ENCODE results near the gene MTHFS.

MTHFS gene

GRCh38 chr15:79878078-79878705 lies 18.6 kb downstream of the MTHFS start:
- no peak overlapping the region for H3K27ac ChIP-seq (ENCODE audit: low read length, poor library complexity, severe bottlenecking)
- H3K9ac ChIP-seq (ENCODE audit: low read length) = no peak overlapping the region
- no peak overlapping the region for H4K8ac ChIP-seq (ENCODE audit: low read length)
- H4K91ac ChIP-seq (ENCODE audit: low read length) = no peak overlapping the region
- no peak overlapping the region for H2AFZ ChIP-seq (ENCODE audit: low read depth, low read length)
- DNase-seq = no peak
- H3K9me3 ChIP-seq (ENCODE audit: control insufficient read depth, low read length) = peaks cover 28% of the 10 kb centered on the region
- H2BK120ac ChIP-seq (ENCODE audit: low read depth, low read length) = no peak overlapping the region
- no peak overlapping the region for H2AK5ac ChIP-seq (ENCODE audit: low read length, severe bottlenecking)
- no peak overlapping the region for H3K4ac ChIP-seq (ENCODE audit: low read depth in 1 of 2, low read length in 2 of 2)
- H2BK5ac ChIP-seq (ENCODE audit: low read depth, low read length, poor library complexity, severe bottlenecking) = no peak overlapping the region
- H3K23ac ChIP-seq (ENCODE audit: low read length in 2 of 2) = no peak overlapping the region
- no peak overlapping the region for H3K14ac ChIP-seq (ENCODE audit: low read length in 2 of 2)
- no peak overlapping the region for H3K4me3 ChIP-seq (ENCODE audit: insufficient read depth in 1 of 2, low read depth in 1 of 2, low read length in 2 of 2)
- peaks cover 11% of the 10 kb centered on the region for H3K79me1 ChIP-seq (replicated peaks; ENCODE audit: low read length, poor library complexity, severe bottlenecking)
- WGBS = 82% methylated on average over 6 of the region's 7 CpGs
- no peak overlapping the region for H3K4me2 ChIP-seq (ENCODE audit: low read length, poor library complexity, severe bottlenecking)
- H3K36me3 ChIP-seq (ENCODE audit: control insufficient read depth in 1 of 2, insufficient read depth in 2 of 2, low read depth in 1 of 2, low read length in 2 of 2) = peaks cover 9 to 37% of the 10 kb centered on the region in 2 experiments
- no peak overlapping the region for H2BK15ac ChIP-seq (ENCODE audit: low read depth, poor library complexity, severe bottlenecking)
- no peak overlapping the region for H2BK12ac ChIP-seq (ENCODE audit: low read length in 2 of 2)
- H3K4me1 ChIP-seq (ENCODE audit: control insufficient read depth, insufficient read depth, low read depth, low read length) = peaks cover 2% of the 10 kb centered on the region
- no peaks in the 10 kb centered on the region for H3K27me3 ChIP-seq (ENCODE audit: control insufficient read depth in 1 of 2, insufficient read depth in 1 of 2, low read length in 2 of 2)
- H3K18ac ChIP-seq (ENCODE audit: low read depth in 1 of 2, low read length in 2 of 2) = no peak overlapping the region

- Histone ChIP-seq H3K27ac (ENCODE audit: low read length, poor library complexity, severe bottlenecking) (no peak overlapping the region), H4K91ac (ENCODE audit: low read length) (no peak overlapping the region), H3K4ac (ENCODE audit: low read depth in 1 of 2, low read length in 2 of 2) (no peak overlapping the region), H3K4me2 (ENCODE audit: low read length, poor library complexity, severe bottlenecking) (no peak overlapping the region), H3K23ac (ENCODE audit: low read length in 2 of 2) (no peak overlapping the region), H3K18ac (ENCODE audit: low read depth in 1 of 2, low read length in 2 of 2) (no peak overlapping the region), H3K9me3 (ENCODE audit: control insufficient read depth, low read length) (peaks cover 28% of the 10 kb centered on the region), H2BK120ac (ENCODE audit: low read depth, low read length) (no peak overlapping the region), H2AFZ (ENCODE audit: low read depth, low read length) (no peak overlapping the region), H3K27me3 (ENCODE audit: control insufficient read depth in 1 of 2, insufficient read depth in 1 of 2, low read length in 2 of 2) (no peaks in the 10 kb centered on the region), H2BK15ac (ENCODE audit: low read depth, poor library complexity, severe bottlenecking) (no peak overlapping the region), H3K36me3 (ENCODE audit: control insufficient read depth in 1 of 2, insufficient read depth in 2 of 2, low read depth in 1 of 2, low read length in 2 of 2) (peaks cover 11 to 29% of the 10 kb centered on the region in 2 experiments), H3K14ac (ENCODE audit: low read length in 2 of 2) (no peak overlapping the region), H2BK5ac (ENCODE audit: low read depth, low read length, poor library complexity, severe bottlenecking) (no peak overlapping the region), H3K4me1 (ENCODE audit: control insufficient read depth, insufficient read depth, low read depth, low read length) (peaks cover 3% of the 10 kb centered on the region), H2AK5ac (ENCODE audit: low read length, severe bottlenecking) (no peak overlapping the region), H3K79me1 (replicated peaks; ENCODE audit: low read length, poor library complexity, severe bottlenecking) (peaks cover 20% of the 10 kb centered on the region), H3K9ac (ENCODE audit: low read length) (no peak overlapping the region), H2BK12ac (ENCODE audit: low read length in 2 of 2) (no peak overlapping the region), H3K4me3 (ENCODE audit: insufficient read depth in 1 of 2, low read depth in 1 of 2, low read length in 2 of 2) (no peak overlapping the region), H4K8ac (ENCODE audit: low read length) (no peak overlapping the region)
- DNase-seq = no peak
- WGBS = 97% methylated on average over 5 of the region's 5 CpGs
Observed at GRCh38 chr15:79875213-79875612, 21.6 kb downstream of the MTHFS start.

- H3K9ac ChIP-seq (ENCODE audit: low read length) = no peak overlapping the region
- H3K27ac ChIP-seq (ENCODE audit: low read length, poor library complexity, severe bottlenecking) = no peak overlapping the region
- no peak overlapping the region for H3K4me2 ChIP-seq (ENCODE audit: low read length, poor library complexity, severe bottlenecking)
- H3K4me1 ChIP-seq (ENCODE audit: control insufficient read depth, insufficient read depth, low read depth, low read length) = peaks cover 3% of the 10 kb centered on the region
- no peaks in the 10 kb centered on the region for H3K27me3 ChIP-seq (ENCODE audit: control insufficient read depth in 1 of 2, insufficient read depth in 1 of 2, low read length in 2 of 2)
- no peak overlapping the region for H2BK120ac ChIP-seq (ENCODE audit: low read depth, low read length)
- no peak overlapping the region for H2BK12ac ChIP-seq (ENCODE audit: low read length in 2 of 2)
- H2BK5ac ChIP-seq (ENCODE audit: low read depth, low read length, poor library complexity, severe bottlenecking) = no peak overlapping the region
- no peak overlapping the region for H3K14ac ChIP-seq (ENCODE audit: low read length in 2 of 2)
- peaks cover 22% of the 10 kb centered on the region for H3K79me1 ChIP-seq (replicated peaks; ENCODE audit: low read length, poor library complexity, severe bottlenecking)
- peaks cover 28% of the 10 kb centered on the region for H3K9me3 ChIP-seq (ENCODE audit: control insufficient read depth, low read length)
- H3K23ac ChIP-seq (ENCODE audit: low read length in 2 of 2) = no peak overlapping the region
- H3K4ac ChIP-seq (ENCODE audit: low read depth in 1 of 2, low read length in 2 of 2) = no peak overlapping the region
- H3K4me3 ChIP-seq (ENCODE audit: insufficient read depth in 1 of 2, low read depth in 1 of 2, low read length in 2 of 2) = no peak overlapping the region
- no peak for DNase-seq
- H3K36me3 ChIP-seq (ENCODE audit: control insufficient read depth in 1 of 2, insufficient read depth in 2 of 2, low read depth in 1 of 2, low read length in 2 of 2) = peaks cover 11 to 31% of the 10 kb centered on the region in 2 experiments
- H2AK5ac ChIP-seq (ENCODE audit: low read length, severe bottlenecking) = no peak overlapping the region
- no peak overlapping the region for H2BK15ac ChIP-seq (ENCODE audit: low read depth, poor library complexity, severe bottlenecking)
- H2AFZ ChIP-seq (ENCODE audit: low read depth, low read length) = no peak overlapping the region
- H4K8ac ChIP-seq (ENCODE audit: low read length) = no peak overlapping the region
- no peak overlapping the region for H4K91ac ChIP-seq (ENCODE audit: low read length)
- H3K18ac ChIP-seq (ENCODE audit: low read depth in 1 of 2, low read length in 2 of 2) = no peak overlapping the region
Observed at GRCh38 chr15:79874242-79874641, 22.6 kb downstream of the MTHFS start.

GRCh38 chr15:79872358-79873017 lies 24.3 kb downstream of the MTHFS start:
- no peak overlapping the region for H2BK5ac ChIP-seq (ENCODE audit: low read depth, low read length, poor library complexity, severe bottlenecking)
- peak overlapping the region; percentile 15 for H2AK5ac ChIP-seq (ENCODE audit: low read length, severe bottlenecking)
- DNase-seq = peak; percentile 81
- H3K27ac ChIP-seq (ENCODE audit: low read length, poor library complexity, severe bottlenecking) = no peak overlapping the region
- H3K4me1 ChIP-seq (ENCODE audit: control insufficient read depth, insufficient read depth, low read depth, low read length) = peaks cover 3% of the 10 kb centered on the region
- no peak overlapping the region for H3K9ac ChIP-seq (ENCODE audit: low read length)
- no peak overlapping the region for H3K4me2 ChIP-seq (ENCODE audit: low read length, poor library complexity, severe bottlenecking)
- no peak overlapping the region for H2BK15ac ChIP-seq (ENCODE audit: low read depth, poor library complexity, severe bottlenecking)
- H3K23ac ChIP-seq (ENCODE audit: low read length in 2 of 2) = no peak overlapping the region
- WGBS = 89% methylated on average over 8 of the region's 8 CpGs
- H3K4me3 ChIP-seq (ENCODE audit: insufficient read depth in 1 of 2, low read depth in 1 of 2, low read length in 2 of 2) = no peak overlapping the region
- no peaks in the 10 kb centered on the region for H3K27me3 ChIP-seq (ENCODE audit: control insufficient read depth in 1 of 2, insufficient read depth in 1 of 2, low read length in 2 of 2)
- peaks cover 9 to 22% of the 10 kb centered on the region in 2 experiments for H3K36me3 ChIP-seq (ENCODE audit: control insufficient read depth in 1 of 2, insufficient read depth in 2 of 2, low read depth in 1 of 2, low read length in 2 of 2)
- no peak overlapping the region for H3K4ac ChIP-seq (ENCODE audit: low read depth in 1 of 2, low read length in 2 of 2)
- no peak overlapping the region for H2BK120ac ChIP-seq (ENCODE audit: low read depth, low read length)
- H3K9me3 ChIP-seq (ENCODE audit: control insufficient read depth, low read length) = peaks cover 15% of the 10 kb centered on the region
- H4K91ac ChIP-seq (ENCODE audit: low read length) = no peak overlapping the region
- H3K14ac ChIP-seq (ENCODE audit: low read length in 2 of 2) = no peak overlapping the region
- H2BK12ac ChIP-seq (ENCODE audit: low read length in 2 of 2) = no peak overlapping the region
- no peak overlapping the region for H4K8ac ChIP-seq (ENCODE audit: low read length)
- no peak overlapping the region for H3K18ac ChIP-seq (ENCODE audit: low read depth in 1 of 2, low read length in 2 of 2)
- H2AFZ ChIP-seq (ENCODE audit: low read depth, low read length) = no peak overlapping the region
- peaks cover 21% of the 10 kb centered on the region for H3K79me1 ChIP-seq (replicated peaks; ENCODE audit: low read length, poor library complexity, severe bottlenecking)
